GM19467 (cell line): ENCODE data around the gene FLRT1.
"Not testable (repeated sequence)": the region's sequence is repeated elsewhere in the genome, so short reads cannot be mapped to it uniquely, and the experiment has no call there.

ENCODE experiments used
- ATAC-seq: cut with Tn5 transposase; IDR thresholded peaks from one replicate; pipeline ENCODE4 v1.9.1; 2021; ENCODE audit warnings: mild to moderate bottlenecking, moderate library complexity; ENCODE audit not compliant: unreplicated experiment

The FLRT1 gene

GRCh38 chr11:64044730-64045393, 9.1 kb downstream of the FLRT1 start:
- ATAC-seq: no peak

- ATAC-seq: no peak
Observed at GRCh38 chr11:64045700-64046099, 10.0 kb downstream of the FLRT1 start.

GRCh38 chr11:64047373-64047772, 11.6 kb downstream of the FLRT1 start:
- ATAC-seq: not testable (repeated sequence)

GRCh38 chr11:64048042-64048854, 12.5 kb downstream of the FLRT1 start:
- no peak for ATAC-seq

GRCh38 chr11:64049509-64049908, 13.8 kb downstream of the FLRT1 start:
- no peak for ATAC-seq

GRCh38 chr11:64051297-64051696, 15.6 kb downstream of the FLRT1 start:
- ATAC-seq: no peak

GRCh38 chr11:64052436-64052835, 16.7 kb downstream of the FLRT1 start:
- no peak for ATAC-seq

- ATAC-seq: no peak
Observed at GRCh38 chr11:64052938-64053622, 17.3 kb downstream of the FLRT1 start.

- ATAC-seq: no peak
Observed at GRCh38 chr11:64053699-64054098, 18.0 kb downstream of the FLRT1 start.

- no peak for ATAC-seq
Observed at GRCh38 chr11:64055077-64055476, 19.3 kb downstream of the FLRT1 start.

- no peak for ATAC-seq
Observed at GRCh38 chr11:64056213-64056785, 20.6 kb downstream of the FLRT1 start.

GRCh38 chr11:64056861-64057260, 21.1 kb downstream of the FLRT1 start:
- ATAC-seq: no peak

GRCh38 chr11:64057890-64058289, 22.2 kb downstream of the FLRT1 start:
- no peak for ATAC-seq

- ATAC-seq: no peak
Observed at GRCh38 chr11:64058494-64058893, 22.8 kb downstream of the FLRT1 start.

GRCh38 chr11:64059339-64060140, 23.8 kb downstream of the FLRT1 start:
- ATAC-seq: no peak

- ATAC-seq: no peak
Observed at GRCh38 chr11:64060263-64060860, 24.6 kb downstream of the FLRT1 start.

- no peak for ATAC-seq
Observed at GRCh38 chr11:64060861-64061444, 25.2 kb downstream of the FLRT1 start.

GRCh38 chr11:64062185-64063039, 26.7 kb downstream of the FLRT1 start:
- no peak for ATAC-seq

- ATAC-seq: no peak
Observed at GRCh38 chr11:64063777-64064176, 28.0 kb downstream of the FLRT1 start.
